Daoy (cell line): Measurements from ENCODE around the gene PMVK. TPM values are rescaled to one million over a fixed set of nuclear protein-coding genes. Genes with fewer than 3 reads are reported as not detected.

Source experiments
- DNase-seq: peaks from one replicate; pipeline ENCODE4 v3.0.0-alpha.2; 2015; ENCODE audit warnings: low read depth
- total RNA-seq: library from RNA; depleted of rRNA; stranded (reverse); fragments of >200 nt; shearing (Covaris generic); gene quantifications from 2 replicates; pipeline ENCODE4 v1.2.3, GENCODE V29; 2014

PMVK gene
- total RNA-seq, 1 experiment from 2014 or later: 3.8 TPM

- DNase-seq: no peak
These were observed 15.6 kb upstream of the PMVK start for GRCh38 chr1:154951901-154952657.

- DNase-seq: no peak
These were observed 11.6 kb upstream of the PMVK start for GRCh38 chr1:154948079-154948478.

- DNase-seq: no peak
These were observed 9.7 kb upstream of the PMVK start for GRCh38 chr1:154945962-154946850.

- DNase-seq: no peak
These were observed 8.8 kb upstream of the PMVK start for GRCh38 chr1:154945160-154945961.

- DNase-seq: no peak
These were observed 8.1 kb upstream of the PMVK start for GRCh38 chr1:154944401-154945159.

GRCh38 chr1:154943649-154944400 lies 7.3 kb upstream of the PMVK start:
- DNase-seq: peak; percentile 53

- no peak for DNase-seq
These were observed 5.0 kb upstream of the PMVK start for GRCh38 chr1:154941333-154942013.

GRCh38 chr1:154940651-154941194 lies 4.2 kb upstream of the PMVK start:
- DNase-seq: no peak

GRCh38 chr1:154940213-154940560 lies 3.7 kb upstream of the PMVK start:
- DNase-seq: no peak

GRCh38 chr1:154938604-154939399 lies 2.3 kb upstream of the PMVK start:
- DNase-seq: no peak

GRCh38 chr1:154937988-154938386 lies 1.5 kb upstream of the PMVK start:
- no peak for DNase-seq

GRCh38 chr1:154937085-154937987 lies 817 bp upstream of the PMVK start:
- peak; percentile 94 for DNase-seq

- no peak for DNase-seq
These were observed 567 bp downstream of the PMVK start for GRCh38 chr1:154935749-154936554.

GRCh38 chr1:154934358-154934948 lies 2.1 kb downstream of the PMVK start:
- no peak for DNase-seq

- DNase-seq: peak; percentile 82
These were observed 4.5 kb downstream of the PMVK start for GRCh38 chr1:154931940-154932487.

GRCh38 chr1:154926201-154926600 lies 10.3 kb downstream of the PMVK start:
- no peak for DNase-seq
